BE2C (cell line): ENCODE data around the gene INPP5B.
"Not testable (repeated sequence)": the region's sequence is repeated elsewhere in the genome, so short reads cannot be mapped to it uniquely, and the experiment has no call there.

Source experiments
- DNase-seq: peaks from one replicate; pipeline ENCODE4 v3.0.0-alpha.2; 2020
- H3K27me3 ChIP-seq: fragments of 250-450 bp; sonication (Bioruptor Pico); 2 replicates; pipeline ENCODE4 v1.5.1; 2020; ENCODE audit warnings: mild to moderate bottlenecking
- H3K36me3 ChIP-seq: fragments of 250-450 bp; sonication (Bioruptor Pico); 2 replicates; pipeline ENCODE4 v1.5.1; 2020; ENCODE audit warnings: mild to moderate bottlenecking
- H3K4me1 ChIP-seq: fragments of 250-450 bp; sonication (Bioruptor Pico); 2 replicates; pipeline ENCODE4 v1.5.1; 2020
- H3K4me3 ChIP-seq: 2 replicates; pipeline ENCODE4 v1.5.1; 2011; ENCODE audit warnings: low read depth, low read length
- H3K9me3 ChIP-seq: fragments of 250-450 bp; sonication (Bioruptor Pico); 2 replicates; pipeline ENCODE4 v1.5.1; 2020
- TF ChIP-seq, protein P1 (sequence below): IDR thresholded peaks from 2 replicates; pipeline ENCODE4 v1.5.1; 2012; ENCODE audit warnings: mild to moderate bottlenecking, low read depth, low read length

The INPP5B gene

DNA sequence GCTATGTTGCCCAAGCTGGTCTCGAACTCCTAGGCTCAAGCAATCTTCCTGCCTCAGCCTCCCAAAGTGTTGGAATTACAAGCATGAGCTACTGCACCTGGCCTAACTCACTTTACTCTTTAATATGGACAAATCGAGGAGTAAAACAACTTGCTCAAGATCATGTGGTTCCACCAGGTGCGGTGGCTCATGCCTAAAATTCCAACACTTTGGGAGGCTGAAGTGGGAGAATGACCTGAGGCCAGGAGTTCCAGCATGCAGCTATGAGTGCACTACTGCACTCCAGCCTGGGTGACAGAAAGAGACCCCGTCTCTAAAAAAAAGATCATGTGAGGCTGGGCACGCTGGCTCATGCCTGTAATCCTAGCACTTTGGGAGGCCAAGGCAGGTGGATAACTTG is 2.0 kb downstream of the INPP5B start:
- Histone ChIP-seq H3K4me1 (no peaks in the 10 kb centered on the region), H3K4me3 (no peak overlapping the region), H3K27me3 (no peaks in the 10 kb centered on the region), H3K9me3 (no peaks in the 10 kb centered on the region), H3K36me3 (no peaks in the 10 kb centered on the region)
- DNase-seq, result no peak
- TF ChIP-seq, protein P1, sequence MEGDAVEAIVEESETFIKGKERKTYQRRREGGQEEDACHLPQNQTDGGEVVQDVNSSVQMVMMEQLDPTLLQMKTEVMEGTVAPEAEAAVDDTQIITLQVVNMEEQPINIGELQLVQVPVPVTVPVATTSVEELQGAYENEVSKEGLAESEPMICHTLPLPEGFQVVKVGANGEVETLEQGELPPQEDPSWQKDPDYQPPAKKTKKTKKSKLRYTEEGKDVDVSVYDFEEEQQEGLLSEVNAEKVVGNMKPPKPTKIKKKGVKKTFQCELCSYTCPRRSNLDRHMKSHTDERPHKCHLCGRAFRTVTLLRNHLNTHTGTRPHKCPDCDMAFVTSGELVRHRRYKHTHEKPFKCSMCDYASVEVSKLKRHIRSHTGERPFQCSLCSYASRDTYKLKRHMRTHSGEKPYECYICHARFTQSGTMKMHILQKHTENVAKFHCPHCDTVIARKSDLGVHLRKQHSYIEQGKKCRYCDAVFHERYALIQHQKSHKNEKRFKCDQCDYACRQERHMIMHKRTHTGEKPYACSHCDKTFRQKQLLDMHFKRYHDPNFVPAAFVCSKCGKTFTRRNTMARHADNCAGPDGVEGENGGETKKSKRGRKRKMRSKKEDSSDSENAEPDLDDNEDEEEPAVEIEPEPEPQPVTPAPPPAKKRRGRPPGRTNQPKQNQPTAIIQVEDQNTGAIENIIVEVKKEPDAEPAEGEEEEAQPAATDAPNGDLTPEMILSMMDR, result no peak

DNA sequence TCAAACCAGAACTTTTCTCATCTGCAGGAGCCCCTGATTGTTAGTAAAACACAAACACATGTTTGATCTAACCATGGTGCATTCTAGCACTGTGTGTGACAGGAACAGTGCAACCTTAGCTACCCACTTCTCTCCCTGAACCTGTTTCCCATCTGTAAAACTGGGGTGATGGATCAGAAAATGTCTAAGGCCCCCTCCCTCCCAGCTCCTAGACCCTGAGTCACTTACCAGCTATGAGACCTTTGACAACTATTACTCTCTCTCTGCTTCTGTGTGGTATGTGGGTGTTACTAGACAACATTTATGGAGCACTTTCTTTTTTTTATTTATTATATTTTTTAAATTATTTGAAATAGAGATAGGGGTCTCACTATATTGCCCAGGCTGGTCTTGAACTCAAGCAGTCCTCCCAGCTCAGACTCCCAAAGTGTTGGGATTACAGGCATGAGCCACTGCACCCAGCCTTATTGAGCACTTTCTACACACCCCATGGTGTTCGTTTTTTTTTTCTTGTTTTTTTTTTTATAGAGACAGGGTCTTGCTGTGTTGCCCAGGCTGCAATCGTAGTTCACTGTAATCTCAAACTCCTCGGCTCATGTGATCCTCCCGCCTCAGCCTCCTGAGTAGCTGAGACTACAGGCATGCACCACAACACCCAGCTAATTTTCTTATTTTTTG is 2.6 kb downstream of the INPP5B start:
- H3K9me3 ChIP-seq, result no peaks in the 10 kb centered on the region
- H3K4me1 ChIP-seq, result no peaks in the 10 kb centered on the region
- no peaks in the 10 kb centered on the region for H3K27me3 ChIP-seq
- DNase-seq, result no peak
- no peaks in the 10 kb centered on the region for H3K36me3 ChIP-seq
- TF ChIP-seq, protein P1, result no peak
- no peak overlapping the region for H3K4me3 ChIP-seq

DNA sequence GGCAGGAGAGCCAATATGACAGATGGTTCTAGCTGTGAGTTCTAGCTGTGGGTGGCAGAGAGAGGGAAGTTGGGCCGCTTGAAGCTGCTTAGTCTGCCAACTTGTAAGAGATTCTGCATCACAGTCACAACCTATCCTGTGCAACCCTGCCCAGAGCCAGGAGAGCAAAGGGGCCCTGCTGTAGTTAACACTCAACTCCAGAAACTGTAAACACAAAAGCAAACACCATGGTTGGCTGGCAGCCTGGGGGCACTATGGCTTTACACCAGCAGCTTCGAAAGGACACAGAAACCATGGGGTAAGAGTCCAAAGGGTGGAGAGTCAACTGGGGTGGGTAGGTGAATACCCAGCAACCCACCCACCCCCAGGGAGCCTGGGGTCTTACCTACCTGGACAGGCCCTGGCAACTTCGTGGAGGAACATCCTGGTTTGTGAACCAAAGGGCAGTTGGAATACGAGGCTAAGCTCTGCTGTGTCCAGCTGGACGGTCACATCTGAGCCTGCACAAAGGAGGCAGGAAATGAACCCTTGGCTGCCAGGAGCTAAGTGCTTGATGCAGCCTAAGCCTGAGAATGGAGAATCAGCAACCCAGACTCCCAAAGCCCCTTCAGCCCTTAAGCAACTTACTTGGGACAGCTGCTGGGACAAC is 6.4 kb downstream of the INPP5B start:
- no peaks in the 10 kb centered on the region for H3K9me3 ChIP-seq
- H3K36me3 ChIP-seq, result no peaks in the 10 kb centered on the region
- no peak overlapping the region for H3K4me3 ChIP-seq

DNA sequence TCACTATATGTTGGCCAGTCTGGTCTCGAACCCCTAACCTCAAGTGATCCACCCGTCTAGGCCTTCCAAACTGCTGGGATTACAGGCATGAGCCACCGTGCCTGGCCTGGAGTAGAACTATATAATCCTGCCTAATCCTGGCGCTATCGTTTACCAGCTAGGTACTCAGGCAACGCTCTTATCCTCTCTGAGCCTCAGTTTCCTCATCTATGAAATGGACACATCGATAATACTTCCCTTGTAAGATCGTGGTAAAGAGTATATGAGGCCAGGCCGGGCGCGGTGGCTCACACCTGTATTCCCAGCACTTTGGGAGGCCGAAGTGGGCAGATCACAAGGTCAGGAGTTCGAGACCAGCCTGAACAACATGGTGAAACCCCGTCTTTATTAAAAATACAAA is 10.1 kb downstream of the INPP5B start:
- H3K4me3 ChIP-seq, DNase-seq, H3K9me3 ChIP-seq, H3K27me3 ChIP-seq, H3K36me3 ChIP-seq, H3K4me1 ChIP-seq: not testable (repeated sequence)

More for the DNA sequence above, 6.4 kb downstream of the INPP5B start:
- Histone ChIP-seq H3K27me3 (no peaks in the 10 kb centered on the region), H3K4me1 (no peaks in the 10 kb centered on the region)
- no peak for DNase-seq
- TF ChIP-seq, protein P1, result no peak

DNA sequence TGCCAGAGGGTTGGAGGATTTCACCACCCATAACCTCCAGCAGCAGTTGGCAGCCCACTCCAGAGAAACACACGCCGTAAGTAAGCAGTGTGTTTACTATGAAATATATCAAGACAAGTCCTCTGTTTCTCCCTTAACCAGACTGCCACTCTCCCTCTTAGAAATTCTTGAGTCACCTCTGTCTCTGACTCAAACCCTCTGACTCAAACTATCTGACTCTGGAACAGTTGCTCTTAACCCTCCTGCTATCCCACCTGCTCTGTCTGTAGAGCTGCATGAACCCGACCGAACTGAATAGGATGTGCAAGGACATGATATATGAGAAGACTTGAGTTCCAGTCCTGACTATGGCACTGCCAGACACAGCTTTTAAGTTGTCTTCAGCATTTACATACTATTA is 14.1 kb downstream of the INPP5B start:
- TF ChIP-seq, protein P1, result no peak

DNA sequence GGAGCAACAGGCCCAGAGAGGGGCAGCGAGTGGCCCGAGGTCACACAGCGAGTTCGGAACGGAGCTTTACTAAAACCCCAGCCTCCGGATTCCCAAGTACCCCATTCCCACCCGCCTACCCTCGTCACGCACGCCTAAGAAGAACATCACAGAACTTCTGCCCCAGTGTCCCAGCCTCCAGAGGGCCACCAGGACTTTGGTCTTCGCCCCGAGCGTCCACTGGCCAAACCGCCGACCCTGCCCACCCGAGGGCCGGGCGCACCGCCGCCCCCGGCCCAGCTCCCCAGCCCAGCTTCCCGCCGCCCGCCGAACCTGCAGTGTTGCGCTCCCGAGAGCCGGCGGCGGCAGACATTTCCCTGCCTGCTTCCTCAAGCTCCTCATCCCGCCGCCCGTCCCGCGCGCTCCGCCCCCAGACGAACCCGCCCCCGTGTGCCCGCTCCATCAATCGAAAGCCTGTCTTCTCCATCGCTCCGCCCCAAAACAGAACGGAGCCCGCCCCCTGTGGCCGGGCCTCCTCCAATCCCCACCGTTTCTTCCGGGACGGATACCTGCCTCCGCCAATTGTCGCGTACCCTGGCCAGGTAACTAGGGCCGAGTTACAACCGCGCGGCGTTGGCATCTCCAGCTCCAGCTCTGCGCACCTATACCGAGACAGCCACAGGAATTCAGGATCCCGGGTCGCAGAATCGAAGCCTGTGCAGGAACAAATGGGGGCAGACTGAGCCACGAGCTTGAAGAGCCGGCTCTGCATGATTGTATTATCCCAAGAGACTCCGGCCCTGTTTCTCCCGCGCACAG is 15.3 kb downstream of the INPP5B start:
- DNase-seq, result peak; percentile 93
- TF ChIP-seq, protein P1, result no peak
- H3K9me3 ChIP-seq, result no peaks in the 10 kb centered on the region
- peak overlapping the region; percentile 70 for H3K4me3 ChIP-seq
- no peaks in the 10 kb centered on the region for H3K27me3 ChIP-seq
- no peaks in the 10 kb centered on the region for H3K36me3 ChIP-seq
- H3K4me1 ChIP-seq, result no peaks in the 10 kb centered on the region

More for the DNA sequence above, 14.1 kb downstream of the INPP5B start:
- H3K27me3 ChIP-seq, result no peaks in the 10 kb centered on the region
- no peaks in the 10 kb centered on the region for H3K36me3 ChIP-seq
- DNase-seq, result no peak
- H3K4me3 ChIP-seq, result no peak overlapping the region
- H3K9me3 ChIP-seq, result no peaks in the 10 kb centered on the region
- no peaks in the 10 kb centered on the region for H3K4me1 ChIP-seq
